GM23338 (cell line): ENCODE results near the gene ADGRB2. TPM values are rescaled to one million over a fixed set of nuclear protein-coding genes. Genes with fewer than 3 reads are reported as not detected.
A peak's percentile ranks its signal among the peaks of the same experiment; 100 is the strongest.

Experiments used
- ATAC-seq: fragments of 200-7000 bp; cut with Tn5 transposase; 3 replicates; pipeline ENCODE4 v1.9.1; 2020
- DNase-seq: peaks from one replicate; pipeline ENCODE4 v3.0.0-alpha.2; 2015; ENCODE audit warnings: low spot score
- H2AFZ ChIP-seq: fragments of 200-600 bp; sonication (generic); 2 replicates; pipeline ENCODE4 v1.8.0; 2016; ENCODE audit warnings: antibody characterized with exemption, mild to moderate bottlenecking, moderate library complexity
- H3F3A ChIP-seq: fragments of 200-600 bp; sonication (generic); replicated peaks from 2 replicates; pipeline ENCODE4 v1.8.0; 2017; ENCODE audit warnings: antibody characterized with exemption, mixed run types, low read depth
- H3K27ac ChIP-seq: fragments of 200-600 bp; sonication (generic); 2 replicates; pipeline ENCODE4 v1.6.1; 2016; ENCODE audit warnings: low read depth
- H3K27me3 ChIP-seq: fragments of 200-600 bp; sonication (generic); 2 replicates; pipeline ENCODE4 v1.8.0; 2016; ENCODE audit warnings: mild to moderate bottlenecking, mixed run types, moderate library complexity; ENCODE audit not compliant: insufficient read depth
- H3K36me3 ChIP-seq: fragments of 200-600 bp; sonication (generic); 2 replicates; pipeline ENCODE4 v1.8.0; 2016; ENCODE audit warnings: mild to moderate bottlenecking; ENCODE audit not compliant: insufficient read depth
- H3K4me1 ChIP-seq: fragments of 200-600 bp; sonication (generic); 2 replicates; pipeline ENCODE4 v1.8.0; 2016; ENCODE audit warnings: mild to moderate bottlenecking, moderate library complexity; ENCODE audit not compliant: insufficient read depth
- H3K4me2 ChIP-seq: fragments of 200-600 bp; sonication (generic); 2 replicates; pipeline ENCODE4 v1.7.1; 2017; ENCODE audit warnings: mixed run types
- H3K4me3 ChIP-seq: fragments of 200-600 bp; sonication (generic); 2 replicates; pipeline ENCODE4 v1.6.1; 2016; ENCODE audit warnings: mixed run types
- H3K79me2 ChIP-seq: fragments of 200-600 bp; sonication (generic); replicated peaks from 2 replicates; pipeline ENCODE4 v1.8.0; 2017; ENCODE audit warnings: mild to moderate bottlenecking; ENCODE audit not compliant: insufficient read depth
- H3K9me2 ChIP-seq: fragments of 200-600 bp; sonication (generic); 2 replicates; pipeline ENCODE4 v1.8.0; 2017; ENCODE audit not compliant: insufficient read depth
- H4K20me1 ChIP-seq: fragments of 200-600 bp; sonication (generic); replicated peaks from 2 replicates; pipeline ENCODE4 v1.8.0; 2017; ENCODE audit warnings: mild to moderate bottlenecking; ENCODE audit not compliant: insufficient read depth
- H3K27ac Mint-ChIP-seq: 2 replicates; pipeline ENCODE4 v1.8.0; 2020; ENCODE audit warnings: inconsistent platforms, mild to moderate bottlenecking, moderate library complexity, mixed read lengths
- H3K27me3 Mint-ChIP-seq: 3 replicates; pipeline ENCODE4 v1.8.0; 2022; ENCODE audit warnings: low read depth, mild to moderate bottlenecking, moderate library complexity, mixed read lengths, inconsistent platforms; ENCODE audit not compliant: insufficient read depth, poor library complexity
- H3K36me3 Mint-ChIP-seq: 3 replicates; pipeline ENCODE4 v1.8.0; 2021; ENCODE audit warnings: low read depth, mild to moderate bottlenecking, inconsistent platforms, moderate library complexity, mixed read lengths
- H3K4me1 Mint-ChIP-seq: 3 replicates; pipeline ENCODE4 v1.8.0; 2020; ENCODE audit warnings: mild to moderate bottlenecking, inconsistent platforms, mixed read lengths
- H3K4me3 Mint-ChIP-seq: 3 replicates; pipeline ENCODE4 v1.8.0; 2021; ENCODE audit warnings: moderate library complexity, mild to moderate bottlenecking, inconsistent platforms, mixed read lengths
- H3K9me3 Mint-ChIP-seq: 3 replicates; pipeline ENCODE4 v1.8.0; 2020; ENCODE audit warnings: moderate library complexity, mild to moderate bottlenecking, inconsistent platforms, mixed read lengths
- EZH2 ChIP-seq: fragments of 200-600 bp; sonication (generic); IDR thresholded peaks from one replicate; pipeline ENCODE4 v1.8.0; 2017; ENCODE audit warnings: antibody characterized with exemption, mild to moderate bottlenecking, low read depth; ENCODE audit not compliant: unreplicated experiment
- polyA plus RNA-seq: library from polyadenylated mRNA; unstranded; fragments of >200 nt; fragmentation: Nextera tagmentation; extraction: Ambion mirVana; gene quantifications from 2 replicates; pipeline ENCODE4 v1.2.1, GENCODE V29; 2016
- total RNA-seq: library from RNA; depleted of rRNA; stranded (reverse); fragments of >200 nt; shearing (Covaris generic); gene quantifications from 2 replicates; pipeline ENCODE4 v1.2.3, GENCODE V29; 2014
- TF ChIP-seq, protein P1 (sequence below): IDR thresholded peaks from one replicate; pipeline ENCODE4 v1.6.1; 2018; ENCODE audit warnings: antibody characterized with exemption; ENCODE audit not compliant: unreplicated experiment
- TF ChIP-seq, protein P2 (sequence below): fragments of 250-450 bp; sonication (Bioruptor Pico); IDR thresholded peaks from 2 replicates; pipeline ENCODE4 v1.5.0; 2020; ENCODE audit warnings: mild to moderate bottlenecking, moderate library complexity

Gene ADGRB2
- total and polyA plus RNA-seq, 2 experiments from 2014 or later = 8.0 to 27.8 TPM

DNA sequence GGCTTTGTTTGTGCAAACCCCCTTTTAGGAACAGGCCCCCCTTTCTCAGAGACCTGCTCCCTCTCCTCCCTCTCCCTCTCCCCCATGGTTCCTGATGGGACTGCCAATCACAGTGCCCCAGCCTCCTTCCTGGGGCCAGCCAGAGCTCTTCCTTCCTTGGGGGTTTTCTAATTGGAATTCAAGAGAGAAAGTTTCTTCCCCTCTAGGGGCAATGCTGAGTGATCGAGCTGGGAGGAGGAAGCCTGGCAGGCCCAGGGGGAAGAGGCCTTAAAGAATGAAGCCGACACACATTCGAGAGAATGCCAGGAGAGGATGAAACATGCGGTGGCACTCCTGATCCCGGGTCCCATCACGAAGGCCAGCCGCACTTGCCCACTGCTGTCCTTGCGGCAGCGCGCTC lies 39.0 kb downstream of the ADGRB2 start:
- Histone ChIP-seq H2AFZ (no peak overlapping the region), H3K79me2 (no peaks in the 10 kb centered on the region), H3F3A (0 out of 2 replicates have a peak, but pooled peaks cover 5% of the 10 kb centered on the region), H3K36me3 (no peaks in the 10 kb centered on the region), H3K27me3 (no peaks in the 10 kb centered on the region), H3K27ac (no peak overlapping the region), H3K9me2 (no peaks in the 10 kb centered on the region; the same call in 1 of the 2 replicates), H3K4me3 (no peak overlapping the region), H3K4me2 (no peak overlapping the region), H3K4me1 (no peaks in the 10 kb centered on the region; the same call in 1 of the 2 replicates), H4K20me1 (no peaks in the 10 kb centered on the region; the same call in 1 of the 2 replicates)
- H3K4me3 Mint-ChIP-seq = no peak overlapping the region
- TF ChIP-seq EZH2 = no peak
- TF ChIP-seq, protein P1, sequence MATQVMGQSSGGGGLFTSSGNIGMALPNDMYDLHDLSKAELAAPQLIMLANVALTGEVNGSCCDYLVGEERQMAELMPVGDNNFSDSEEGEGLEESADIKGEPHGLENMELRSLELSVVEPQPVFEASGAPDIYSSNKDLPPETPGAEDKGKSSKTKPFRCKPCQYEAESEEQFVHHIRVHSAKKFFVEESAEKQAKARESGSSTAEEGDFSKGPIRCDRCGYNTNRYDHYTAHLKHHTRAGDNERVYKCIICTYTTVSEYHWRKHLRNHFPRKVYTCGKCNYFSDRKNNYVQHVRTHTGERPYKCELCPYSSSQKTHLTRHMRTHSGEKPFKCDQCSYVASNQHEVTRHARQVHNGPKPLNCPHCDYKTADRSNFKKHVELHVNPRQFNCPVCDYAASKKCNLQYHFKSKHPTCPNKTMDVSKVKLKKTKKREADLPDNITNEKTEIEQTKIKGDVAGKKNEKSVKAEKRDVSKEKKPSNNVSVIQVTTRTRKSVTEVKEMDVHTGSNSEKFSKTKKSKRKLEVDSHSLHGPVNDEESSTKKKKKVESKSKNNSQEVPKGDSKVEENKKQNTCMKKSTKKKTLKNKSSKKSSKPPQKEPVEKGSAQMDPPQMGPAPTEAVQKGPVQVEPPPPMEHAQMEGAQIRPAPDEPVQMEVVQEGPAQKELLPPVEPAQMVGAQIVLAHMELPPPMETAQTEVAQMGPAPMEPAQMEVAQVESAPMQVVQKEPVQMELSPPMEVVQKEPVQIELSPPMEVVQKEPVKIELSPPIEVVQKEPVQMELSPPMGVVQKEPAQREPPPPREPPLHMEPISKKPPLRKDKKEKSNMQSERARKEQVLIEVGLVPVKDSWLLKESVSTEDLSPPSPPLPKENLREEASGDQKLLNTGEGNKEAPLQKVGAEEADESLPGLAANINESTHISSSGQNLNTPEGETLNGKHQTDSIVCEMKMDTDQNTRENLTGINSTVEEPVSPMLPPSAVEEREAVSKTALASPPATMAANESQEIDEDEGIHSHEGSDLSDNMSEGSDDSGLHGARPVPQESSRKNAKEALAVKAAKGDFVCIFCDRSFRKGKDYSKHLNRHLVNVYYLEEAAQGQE = no peak
- H3K27me3 Mint-ChIP-seq = peaks cover 1% of the 10 kb centered on the region
- no peak overlapping the region for H3K27ac Mint-ChIP-seq
- H3K4me1 Mint-ChIP-seq = peaks cover 10% of the 10 kb centered on the region
- ATAC-seq (peak; percentile 70), DNase-seq (peak; percentile 71)
- H3K36me3 Mint-ChIP-seq = no peaks in the 10 kb centered on the region; the same call in 2 of the 3 replicates
- no peaks in the 10 kb centered on the region for H3K9me3 Mint-ChIP-seq

DNA sequence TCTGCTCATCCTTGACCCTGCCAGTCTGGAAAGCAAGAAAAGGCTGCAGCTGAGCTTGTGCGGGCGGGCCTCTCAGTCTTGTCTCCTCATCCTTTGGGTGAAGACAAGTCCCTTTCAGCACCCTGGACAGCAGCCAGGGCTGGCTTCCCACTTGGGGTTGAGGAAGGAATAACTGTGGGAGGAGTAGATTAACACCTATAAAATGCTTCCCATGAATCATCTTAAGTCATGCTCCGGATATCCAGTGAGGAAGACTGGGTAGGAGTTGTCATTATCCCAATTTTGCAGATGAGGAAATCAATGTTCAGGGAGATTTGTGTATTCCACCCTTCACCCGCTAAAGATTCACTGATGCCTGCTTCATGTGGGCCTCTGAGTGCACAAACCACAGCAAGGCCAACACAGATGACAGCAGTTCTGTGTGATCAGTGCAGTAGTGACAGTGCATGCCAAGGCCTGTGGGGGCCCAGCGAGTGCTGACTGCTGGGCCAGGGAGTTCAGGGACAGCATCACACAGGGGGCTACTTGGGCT lies 40.2 kb downstream of the ADGRB2 start:
- H3K4me3 Mint-ChIP-seq = no peak overlapping the region
- peaks cover 11% of the 10 kb centered on the region for H3K4me1 Mint-ChIP-seq
- H3K9me3 Mint-ChIP-seq = no peaks in the 10 kb centered on the region
- H3F3A ChIP-seq = 0 out of 2 replicates have a peak, but pooled peaks cover 5% of the 10 kb centered on the region
- no peak overlapping the region for H3K27ac Mint-ChIP-seq
- no peak overlapping the region for H3K27ac ChIP-seq
- TF ChIP-seq, protein P1 = peak; percentile 97
- TF ChIP-seq, protein P2, sequence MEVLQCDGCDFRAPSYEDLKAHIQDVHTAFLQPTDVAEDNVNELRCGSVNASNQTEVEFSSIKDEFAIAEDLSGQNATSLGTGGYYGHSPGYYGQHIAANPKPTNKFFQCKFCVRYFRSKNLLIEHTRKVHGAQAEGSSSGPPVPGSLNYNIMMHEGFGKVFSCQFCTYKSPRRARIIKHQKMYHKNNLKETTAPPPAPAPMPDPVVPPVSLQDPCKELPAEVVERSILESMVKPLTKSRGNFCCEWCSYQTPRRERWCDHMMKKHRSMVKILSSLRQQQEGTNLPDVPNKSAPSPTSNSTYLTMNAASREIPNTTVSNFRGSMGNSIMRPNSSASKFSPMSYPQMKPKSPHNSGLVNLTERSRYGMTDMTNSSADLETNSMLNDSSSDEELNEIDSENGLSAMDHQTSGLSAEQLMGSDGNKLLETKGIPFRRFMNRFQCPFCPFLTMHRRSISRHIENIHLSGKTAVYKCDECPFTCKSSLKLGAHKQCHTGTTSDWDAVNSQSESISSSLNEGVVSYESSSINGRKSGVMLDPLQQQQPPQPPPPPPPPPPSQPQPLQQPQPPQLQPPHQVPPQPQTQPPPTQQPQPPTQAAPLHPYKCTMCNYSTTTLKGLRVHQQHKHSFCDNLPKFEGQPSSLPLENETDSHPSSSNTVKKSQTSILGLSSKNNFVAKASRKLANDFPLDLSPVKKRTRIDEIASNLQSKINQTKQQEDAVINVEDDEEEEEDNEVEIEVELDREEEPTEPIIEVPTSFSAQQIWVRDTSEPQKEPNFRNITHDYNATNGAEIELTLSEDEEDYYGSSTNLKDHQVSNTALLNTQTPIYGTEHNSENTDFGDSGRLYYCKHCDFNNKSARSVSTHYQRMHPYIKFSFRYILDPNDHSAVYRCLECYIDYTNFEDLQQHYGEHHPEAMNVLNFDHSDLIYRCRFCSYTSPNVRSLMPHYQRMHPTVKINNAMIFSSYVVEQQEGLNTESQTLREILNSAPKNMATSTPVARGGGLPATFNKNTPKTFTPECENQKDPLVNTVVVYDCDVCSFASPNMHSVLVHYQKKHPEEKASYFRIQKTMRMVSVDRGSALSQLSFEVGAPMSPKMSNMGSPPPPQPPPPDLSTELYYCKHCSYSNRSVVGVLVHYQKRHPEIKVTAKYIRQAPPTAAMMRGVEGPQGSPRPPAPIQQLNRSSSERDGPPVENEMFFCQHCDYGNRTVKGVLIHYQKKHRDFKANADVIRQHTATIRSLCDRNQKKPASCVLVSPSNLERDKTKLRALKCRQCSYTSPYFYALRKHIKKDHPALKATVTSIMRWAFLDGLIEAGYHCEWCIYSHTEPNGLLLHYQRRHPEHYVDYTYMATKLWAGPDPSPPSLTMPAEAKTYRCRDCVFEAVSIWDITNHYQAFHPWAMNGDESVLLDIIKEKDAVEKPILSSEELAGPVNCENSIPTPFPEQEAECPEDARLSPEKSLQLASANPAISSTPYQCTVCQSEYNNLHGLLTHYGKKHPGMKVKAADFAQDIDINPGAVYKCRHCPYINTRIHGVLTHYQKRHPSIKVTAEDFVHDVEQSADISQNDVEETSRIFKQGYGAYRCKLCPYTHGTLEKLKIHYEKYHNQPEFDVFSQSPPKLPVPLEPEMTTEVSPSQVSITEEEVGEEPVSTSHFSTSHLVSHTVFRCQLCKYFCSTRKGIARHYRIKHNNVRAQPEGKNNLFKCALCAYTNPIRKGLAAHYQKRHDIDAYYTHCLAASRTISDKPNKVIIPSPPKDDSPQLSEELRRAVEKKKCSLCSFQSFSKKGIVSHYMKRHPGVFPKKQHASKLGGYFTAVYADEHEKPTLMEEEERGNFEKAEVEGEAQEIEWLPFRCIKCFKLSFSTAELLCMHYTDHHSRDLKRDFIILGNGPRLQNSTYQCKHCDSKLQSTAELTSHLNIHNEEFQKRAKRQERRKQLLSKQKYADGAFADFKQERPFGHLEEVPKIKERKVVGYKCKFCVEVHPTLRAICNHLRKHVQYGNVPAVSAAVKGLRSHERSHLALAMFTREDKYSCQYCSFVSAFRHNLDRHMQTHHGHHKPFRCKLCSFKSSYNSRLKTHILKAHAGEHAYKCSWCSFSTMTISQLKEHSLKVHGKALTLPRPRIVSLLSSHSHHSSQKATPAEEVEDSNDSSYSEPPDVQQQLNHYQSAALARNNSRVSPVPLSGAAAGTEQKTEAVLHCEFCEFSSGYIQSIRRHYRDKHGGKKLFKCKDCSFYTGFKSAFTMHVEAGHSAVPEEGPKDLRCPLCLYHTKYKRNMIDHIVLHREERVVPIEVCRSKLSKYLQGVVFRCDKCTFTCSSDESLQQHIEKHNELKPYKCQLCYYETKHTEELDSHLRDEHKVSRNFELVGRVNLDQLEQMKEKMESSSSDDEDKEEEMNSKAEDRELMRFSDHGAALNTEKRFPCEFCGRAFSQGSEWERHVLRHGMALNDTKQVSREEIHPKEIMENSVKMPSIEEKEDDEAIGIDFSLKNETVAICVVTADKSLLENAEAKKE (CRISPR knock-in tag) = no peak
- no peaks in the 10 kb centered on the region for H3K36me3 Mint-ChIP-seq
- no peaks in the 10 kb centered on the region for H3K27me3 ChIP-seq
- DNase-seq (peak; percentile 95), ATAC-seq (peak; percentile 81)
- no peak overlapping the region for H3K4me2 ChIP-seq
- no peaks in the 10 kb centered on the region; the same call in 1 of the 2 replicates for H3K9me2 ChIP-seq
- H2AFZ ChIP-seq = no peak overlapping the region
- peaks cover 4% of the 10 kb centered on the region for H3K27me3 Mint-ChIP-seq
- H3K36me3 ChIP-seq = no peaks in the 10 kb centered on the region
- no peaks in the 10 kb centered on the region; the same call in 1 of the 2 replicates for H4K20me1 ChIP-seq
- H3K4me3 ChIP-seq = no peak overlapping the region
- H3K79me2 ChIP-seq = no peaks in the 10 kb centered on the region
- H3K4me1 ChIP-seq = no peaks in the 10 kb centered on the region; the same call in 1 of the 2 replicates
